Right lobe of liver (tissue), 4 donors: ENCODE measurements around the gene ZDBF2.
"Not testable (repeated sequence)": the region's sequence is repeated elsewhere in the genome, so short reads cannot be mapped to it uniquely, and the experiment has no call there.

Source experiments
- CTCF ChIP-seq, 4 donors: fragments of 200-600 bp in 3 of 4; fragments of 450-650 bp in 1 of 4; IDR thresholded peaks; one replicate each; pipeline versions ENCODE4 v1.5.1 to v1.8.0; 2016 to 2022; ENCODE audit warnings: antibody characterized with exemption in 4 of 4, mild to moderate bottlenecking in 2 of 4
- POLR2A ChIP-seq: fragments of 450-650 bp; IDR thresholded peaks from one replicate; pipeline ENCODE4 v1.6.1; 2017; ENCODE audit warnings: antibody characterized with exemption, mild to moderate bottlenecking
- donor health status: DM: no; HTN: no; CAD: no.
- donor health status: DM: no; HTN: no; CAD: no.
- donor health status: DM: no; HTN: yes; CAD: no.

- TF ChIP-seq CTCF (IDR thresholded peaks at IDR 0.05); POLR2A: not testable (repeated sequence)
Observed at GRCh38 chr2:206356840-206357239, 82.4 kb downstream of the ZDBF2 start.
